CD4-positive, alpha-beta T cell (primary cell): ENCODE data around the gene GTSE1. TPM values are rescaled to one million over a fixed set of nuclear protein-coding genes. Genes with fewer than 3 reads are reported as not detected.

Experiments used
- ATAC-seq: fragments of 200-7000 bp; cut with Tn5 transposase; one replicate; pipeline ENCODE4 v1.10.0; 2022; ENCODE audit warnings: mild to moderate bottlenecking; ENCODE audit not compliant: poor library complexity
- CTCF ChIA-PET: fragments of 350-600 bp; sonication (Branson Sonifier 250); formaldehyde crosslinking; loops from one replicate; lab custom pipeline; 2021; ENCODE audit warnings: antibody characterized with exemption, inconsistent platforms; lab: Charles Lee
- POLR2A ChIA-PET: fragments of 350-600 bp; sonication (Branson Sonifier 250); formaldehyde crosslinking; loops from one replicate; lab custom pipeline; 2021; ENCODE audit warnings: antibody characterized with exemption, inconsistent platforms; lab: Charles Lee
- DNase-seq, 14 experiments: peaks; one replicate each; pipeline ENCODE4 v3.0.0-alpha.2; 2013 to 2020; ENCODE audit warnings: mixed read lengths in 2 of 14
- H3K27ac ChIP-seq, 2 donors: one replicate each; pipeline versions ENCODE4 v1.5.1 to v1.7.0; 2013; ENCODE audit warnings: low read length in 2 of 2, low read depth in 1 of 2, mild to moderate bottlenecking in 1 of 2
- H3K27me3 ChIP-seq, 2 experiments: 1 replicate in 1 of 2; 2 replicates in 1 of 2; pipeline versions ENCODE4 v1.6.1 to v1.7.0; 2013; ENCODE audit warnings: low read length in 2 of 2, control low read depth in 1 of 2, mild to moderate bottlenecking in 1 of 2, moderate library complexity in 1 of 2; ENCODE audit not compliant: insufficient read depth in 2 of 2, control insufficient read depth in 1 of 2
- H3K36me3 ChIP-seq: one replicate; pipeline ENCODE4 v1.6.1; 2013; ENCODE audit warnings: low read length, control low read depth; ENCODE audit not compliant: insufficient read depth
- H3K4me1 ChIP-seq: one replicate; pipeline ENCODE4 v1.6.1; 2013; ENCODE audit warnings: low read length, control low read depth; ENCODE audit not compliant: insufficient read depth
- H3K4me3 ChIP-seq: one replicate; pipeline ENCODE4 v1.5.1; 2013; ENCODE audit warnings: mild to moderate bottlenecking, low read length, moderate library complexity
- H3K9me3 ChIP-seq, 2 experiments: 1 replicate in 1 of 2; 2 replicates in 1 of 2; pipeline versions ENCODE4 v1.6.1 to v1.7.0; 2013; ENCODE audit warnings: low read length in 2 of 2, mild to moderate bottlenecking in 2 of 2, control low read depth in 1 of 2, moderate library complexity in 1 of 2; ENCODE audit not compliant: control insufficient read depth in 1 of 2, insufficient read depth in 1 of 2
- H3K27ac Mint-ChIP-seq: one replicate; pipeline ENCODE4 v1.8.0; 2020; ENCODE audit warnings: mixed read lengths
- H3K27me3 Mint-ChIP-seq: one replicate; pipeline ENCODE4 v1.8.0; 2021; ENCODE audit warnings: mixed read lengths
- H3K36me3 Mint-ChIP-seq: one replicate; pipeline ENCODE4 v1.8.0; 2021; ENCODE audit warnings: low read depth, mixed read lengths
- H3K4me1 Mint-ChIP-seq: one replicate; pipeline ENCODE4 v1.8.0; 2021; ENCODE audit warnings: low read depth, mixed read lengths
- H3K4me3 Mint-ChIP-seq: one replicate; pipeline ENCODE4 v1.8.0; 2020; ENCODE audit warnings: mild to moderate bottlenecking, mixed read lengths
- H3K9me3 Mint-ChIP-seq: one replicate; pipeline ENCODE4 v1.8.0; 2020; ENCODE audit warnings: mixed read lengths
- intact Hi-C, 2 experiments: fragments of 100-400 bp; cut with DNase I in 1 of 2; cut with micrococcal nuclease in 1 of 2; formaldehyde crosslinking; loops; one replicate each; pipeline versions ENCODE4 v1.15.1 to v1.9.0; 2023 to 2025; cut with DNase I, micrococcal nuclease
- total RNA-seq, 174 experiments: library from RNA in 2 of 174; stranded (reverse) in 2 of 174; gene quantifications; one replicate each; pipeline ENCODE4 v1.2.3 and lab custom pipeline; 2021 to 2026
- TF ChIP-seq, protein P1 (sequence below): fragments of 200-600 bp; IDR thresholded peaks from one replicate; pipeline ENCODE4 v1.8.0; 2022; ENCODE audit warnings: antibody characterized with exemption, mild to moderate bottlenecking

Gene GTSE1
- total RNA-seq, 2 experiments from 2014 or later, result 0.14 to 0.89 TPM

DNA sequence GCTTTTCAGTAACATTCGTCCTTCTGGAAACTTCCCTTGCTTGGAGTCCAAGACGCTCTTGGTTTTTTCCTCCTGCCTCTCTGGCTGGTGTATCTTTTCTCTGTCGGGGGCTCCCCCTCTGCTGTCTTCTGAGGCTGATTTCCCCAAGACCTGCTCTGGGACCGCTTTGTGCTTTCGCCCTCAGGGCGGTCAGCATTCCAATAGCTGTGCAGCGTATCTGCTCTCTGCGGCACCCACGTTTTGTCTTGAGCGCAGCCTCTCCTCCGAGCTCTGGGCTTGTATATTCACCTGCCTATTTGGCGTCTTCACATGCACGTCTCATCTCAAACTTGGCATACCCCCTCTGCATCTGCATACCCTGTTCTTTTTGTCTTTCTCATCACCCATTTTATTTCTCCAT, 2.4 kb downstream of the GTSE1 start:
- Mint-ChIP-seq H3K27ac (no peak overlapping the region), H3K4me1 (peaks cover 21% of the 10 kb centered on the region), H3K36me3 (peaks cover 4% of the 10 kb centered on the region), H3K9me3 (no peaks in the 10 kb centered on the region), H3K4me3 (peak overlapping the region; percentile 30), H3K27me3 (peaks cover 4% of the 10 kb centered on the region)
- TF ChIP-seq, protein P1, sequence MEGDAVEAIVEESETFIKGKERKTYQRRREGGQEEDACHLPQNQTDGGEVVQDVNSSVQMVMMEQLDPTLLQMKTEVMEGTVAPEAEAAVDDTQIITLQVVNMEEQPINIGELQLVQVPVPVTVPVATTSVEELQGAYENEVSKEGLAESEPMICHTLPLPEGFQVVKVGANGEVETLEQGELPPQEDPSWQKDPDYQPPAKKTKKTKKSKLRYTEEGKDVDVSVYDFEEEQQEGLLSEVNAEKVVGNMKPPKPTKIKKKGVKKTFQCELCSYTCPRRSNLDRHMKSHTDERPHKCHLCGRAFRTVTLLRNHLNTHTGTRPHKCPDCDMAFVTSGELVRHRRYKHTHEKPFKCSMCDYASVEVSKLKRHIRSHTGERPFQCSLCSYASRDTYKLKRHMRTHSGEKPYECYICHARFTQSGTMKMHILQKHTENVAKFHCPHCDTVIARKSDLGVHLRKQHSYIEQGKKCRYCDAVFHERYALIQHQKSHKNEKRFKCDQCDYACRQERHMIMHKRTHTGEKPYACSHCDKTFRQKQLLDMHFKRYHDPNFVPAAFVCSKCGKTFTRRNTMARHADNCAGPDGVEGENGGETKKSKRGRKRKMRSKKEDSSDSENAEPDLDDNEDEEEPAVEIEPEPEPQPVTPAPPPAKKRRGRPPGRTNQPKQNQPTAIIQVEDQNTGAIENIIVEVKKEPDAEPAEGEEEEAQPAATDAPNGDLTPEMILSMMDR, result no peak
- DNase-seq, result no peak
- intact Hi-C loops, result loop anchor here (5.0 kb wide), 2 partner anchors 47 to 292 kb away; partner anchors contain the start of gene CDPF1 (in 1 of the 2)
- Histone ChIP-seq H3K36me3 (no peaks in the 10 kb centered on the region), H3K27me3 (no peaks in the 10 kb centered on the region), H3K4me3 (no peak overlapping the region), H3K9me3 (no peaks in the 10 kb centered on the region), H3K27ac (no peak overlapping the region), H3K4me1 (peaks cover 23% of the 10 kb centered on the region)
- ATAC-seq, result no peak
- POLR2A ChIA-PET, result no interaction called here
- CTCF ChIA-PET, result no interaction called here

DNA sequence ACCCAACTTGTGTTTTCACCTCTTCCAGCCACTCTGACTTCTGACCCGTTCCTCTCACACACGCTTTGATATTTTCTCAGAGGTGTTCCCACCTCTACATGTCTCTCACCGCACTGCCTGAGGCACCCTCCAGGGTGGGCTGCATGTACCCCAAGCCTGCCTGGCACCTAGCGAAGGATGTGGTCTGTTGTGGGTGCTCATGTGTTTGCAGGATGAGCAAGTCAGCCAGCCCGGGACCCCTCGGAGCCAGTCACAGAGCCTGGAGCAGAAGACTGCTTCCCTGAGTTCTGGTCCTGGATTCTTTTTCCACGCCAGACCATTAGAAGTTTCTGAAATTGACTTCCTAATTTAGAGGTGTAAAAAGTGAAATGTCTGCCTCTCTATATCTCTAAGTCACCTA, 3.8 kb downstream of the GTSE1 start:
- no peak overlapping the region for H3K27ac Mint-ChIP-seq
- ChIA-PET POLR2A (interaction anchor here (0.6 kb wide), 1 partner anchor 10 kb away, joined by 3 read pairs; no protein-coding TSS in a partner anchor), CTCF (no interaction called here)
- Histone ChIP-seq H3K9me3 (no peaks in the 10 kb centered on the region), H3K27me3 (no peaks in the 10 kb centered on the region), H3K36me3 (no peaks in the 10 kb centered on the region), H3K4me1 (peaks cover 19% of the 10 kb centered on the region), H3K4me3 (no peak overlapping the region), H3K27ac (no peak overlapping the region)
- intact Hi-C loops, result no loop called here
- DNase-seq, result no peak
- TF ChIP-seq, protein P1, result no peak
- H3K36me3 Mint-ChIP-seq, result peaks cover 4% of the 10 kb centered on the region
- peaks cover 4% of the 10 kb centered on the region for H3K27me3 Mint-ChIP-seq
- no peak for ATAC-seq
- no peak overlapping the region for H3K4me3 Mint-ChIP-seq
- H3K9me3 Mint-ChIP-seq, result no peaks in the 10 kb centered on the region
- H3K4me1 Mint-ChIP-seq, result peaks cover 15% of the 10 kb centered on the region

DNA sequence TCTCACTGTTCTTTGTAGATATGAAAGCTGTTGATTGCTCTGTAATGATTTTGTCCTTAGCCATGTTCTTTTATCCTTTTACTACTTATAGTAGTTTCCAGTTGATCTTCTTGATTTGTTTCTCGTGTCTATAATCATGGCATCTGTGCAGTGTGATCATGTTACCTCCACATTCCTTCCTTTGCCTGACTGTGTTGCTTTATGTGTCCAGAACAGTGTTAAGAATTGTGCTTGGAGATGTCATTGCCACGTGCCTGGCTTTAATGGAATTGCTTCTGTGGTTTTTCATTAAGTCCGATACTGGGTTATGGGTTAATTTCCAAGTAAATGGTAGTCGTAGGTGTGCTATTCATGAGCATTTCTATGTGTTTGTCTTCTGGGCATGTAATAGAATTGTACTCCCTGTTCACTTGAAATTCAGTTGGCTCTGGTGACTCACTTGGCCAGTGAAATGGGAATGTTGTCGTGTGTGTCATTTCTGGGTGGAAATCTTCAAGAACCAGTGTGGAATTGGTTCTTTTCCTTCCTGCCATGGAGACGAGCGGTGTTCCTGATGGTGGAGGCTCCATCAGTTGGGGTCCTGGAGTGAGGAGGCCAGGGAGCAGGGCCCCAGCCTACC, 6.8 kb downstream of the GTSE1 start:
- ChIA-PET POLR2A (no interaction called here), CTCF (no interaction called here)
- DNase-seq (no peak), ATAC-seq (no peak)
- Mint-ChIP-seq H3K4me3 (no peak overlapping the region), H3K36me3 (no peaks in the 10 kb centered on the region), H3K27me3 (peaks cover 4% of the 10 kb centered on the region), H3K4me1 (no peaks in the 10 kb centered on the region), H3K27ac (no peak overlapping the region), H3K9me3 (no peaks in the 10 kb centered on the region)
- H3K27ac ChIP-seq, result no peak overlapping the region
- TF ChIP-seq, protein P1, result no peak
- intact Hi-C loops, result no loop called here
- no peaks in the 10 kb centered on the region for H3K27me3 ChIP-seq
- no peaks in the 10 kb centered on the region for H3K36me3 ChIP-seq
- no peaks in the 10 kb centered on the region for H3K9me3 ChIP-seq
- no peaks in the 10 kb centered on the region for H3K4me1 ChIP-seq
- no peak overlapping the region for H3K4me3 ChIP-seq
